ENCODE data around the gene BCAS2. TPM values are rescaled to one million over a fixed set of nuclear protein-coding genes. Genes with fewer than 3 reads are reported as not detected.

Gene BCAS2
- total RNA-seq, 1 donor, result 12.4 TPM

GRCh38 chr1:114561333-114561732, 20.1 kb downstream of the BCAS2 start:
- peak in 1 of 3 donors; percentile 18 for DNase-seq (ENCODE audit: low read depth in 2 of 3, low spot score in 2 of 3)

- DNase-seq (ENCODE audit: low read depth in 2 of 3, low spot score in 2 of 3), result peak in 1 of 3 donors; percentile 36
These were observed 22.1 kb downstream of the BCAS2 start for GRCh38 chr1:114559356-114559755.

- DNase-seq (ENCODE audit: low read depth in 2 of 3, low spot score in 2 of 3), result peak in 2 of 3 donors; percentile 15 to 31
These were observed 22.9 kb downstream of the BCAS2 start for GRCh38 chr1:114558544-114558943.

GRCh38 chr1:114554577-114554976, 26.8 kb downstream of the BCAS2 start:
- DNase-seq (ENCODE audit: low read depth in 2 of 3, low spot score in 2 of 3), result no peak

- no peak for DNase-seq (ENCODE audit: low read depth in 2 of 3, low spot score in 2 of 3)
These were observed 29.2 kb downstream of the BCAS2 start for GRCh38 chr1:114552106-114552639.

- no peak for DNase-seq (ENCODE audit: low read depth in 2 of 3, low spot score in 2 of 3)
These were observed 30.0 kb downstream of the BCAS2 start for GRCh38 chr1:114551400-114551799.

- no peak for DNase-seq (ENCODE audit: low read depth in 2 of 3, low spot score in 2 of 3)
These were observed 31.1 kb downstream of the BCAS2 start for GRCh38 chr1:114550336-114550735.

- DNase-seq (ENCODE audit: low read depth in 2 of 3, low spot score in 2 of 3), result no peak
These were observed 32.3 kb downstream of the BCAS2 start for GRCh38 chr1:114549137-114549536.

GRCh38 chr1:114547076-114547475, 34.3 kb downstream of the BCAS2 start:
- DNase-seq (ENCODE audit: low read depth in 2 of 3, low spot score in 2 of 3), result no peak

- no peak for DNase-seq (ENCODE audit: low read depth in 2 of 3, low spot score in 2 of 3)
These were observed 35.6 kb downstream of the BCAS2 start for GRCh38 chr1:114545796-114546195.

GRCh38 chr1:114545315-114545714, 36.1 kb downstream of the BCAS2 start:
- DNase-seq (ENCODE audit: low read depth in 2 of 3, low spot score in 2 of 3), result no peak

- no peak for DNase-seq (ENCODE audit: low read depth in 2 of 3, low spot score in 2 of 3)
These were observed 40.6 kb downstream of the BCAS2 start for GRCh38 chr1:114540821-114541220.

GRCh38 chr1:114540272-114540671, 41.1 kb downstream of the BCAS2 start:
- no peak for DNase-seq (ENCODE audit: low read depth in 2 of 3, low spot score in 2 of 3)

GRCh38 chr1:114536043-114536442, 45.4 kb downstream of the BCAS2 start:
- DNase-seq (ENCODE audit: low read depth in 2 of 3, low spot score in 2 of 3), result no peak

- no peak for DNase-seq (ENCODE audit: low read depth in 2 of 3, low spot score in 2 of 3)
These were observed 46.0 kb downstream of the BCAS2 start for GRCh38 chr1:114535401-114535800.

- DNase-seq (ENCODE audit: low read depth in 2 of 3, low spot score in 2 of 3), result no peak
These were observed 50.3 kb downstream of the BCAS2 start for GRCh38 chr1:114531094-114531493.

GRCh38 chr1:114530224-114530623, 51.2 kb downstream of the BCAS2 start:
- no peak for DNase-seq (ENCODE audit: low read depth in 2 of 3, low spot score in 2 of 3)

- no peak for DNase-seq (ENCODE audit: low read depth in 2 of 3, low spot score in 2 of 3)
These were observed 56.5 kb downstream of the BCAS2 start for GRCh38 chr1:114524944-114525343.

- DNase-seq (ENCODE audit: low read depth in 2 of 3, low spot score in 2 of 3), result no peak
These were observed 59.2 kb downstream of the BCAS2 start for GRCh38 chr1:114522264-114522575.

GRCh38 chr1:114521396-114522263, 59.8 kb downstream of the BCAS2 start:
- DNase-seq (ENCODE audit: low read depth in 2 of 3, low spot score in 2 of 3), result no peak
